HG02798 (cell line): ENCODE measurements around the gene RPS10.

Experiments used
- ATAC-seq: cut with Tn5 transposase; IDR thresholded peaks from one replicate; pipeline ENCODE4 v1.9.1; 2021; ENCODE audit warnings: mild to moderate bottlenecking; ENCODE audit not compliant: unreplicated experiment, poor library complexity

Gene RPS10

GRCh38 chr6:34425498-34426410, at the start of gene RPS10:
TSS of gene RPS10 (minus strand) at chr6:34426069. CDS start at chr6:34425221, 848 bp downstream.
- peak; percentile 89 for ATAC-seq

GRCh38 chr6:34475238-34475682, 49.4 kb upstream of the RPS10 start:
- no peak for ATAC-seq

- no peak for ATAC-seq
Observed at GRCh38 chr6:34474754-34475153, 48.9 kb upstream of the RPS10 start.

- no peak for ATAC-seq
Observed at GRCh38 chr6:34473967-34474366, 48.1 kb upstream of the RPS10 start.

GRCh38 chr6:34472425-34472824, 46.6 kb upstream of the RPS10 start:
- ATAC-seq, result no peak

- ATAC-seq, result no peak
Observed at GRCh38 chr6:34469499-34469898, 43.6 kb upstream of the RPS10 start.

GRCh38 chr6:34468378-34468892, 42.6 kb upstream of the RPS10 start:
- ATAC-seq, result peak; percentile 60

- ATAC-seq, result no peak
Observed at GRCh38 chr6:34466242-34467185, 40.6 kb upstream of the RPS10 start.

- ATAC-seq, result no peak
Observed at GRCh38 chr6:34465531-34466241, 39.8 kb upstream of the RPS10 start, which contains the start of gene PACSIN1. TSS of gene PACSIN1 (plus strand) at chr6:34466076. CDS start at chr6:34526306, 60,230 bp downstream.

- ATAC-seq, result no peak
Observed at GRCh38 chr6:34463849-34464248, 38.0 kb upstream of the RPS10 start.

- ATAC-seq, result no peak
Observed at GRCh38 chr6:34463299-34463698, 37.4 kb upstream of the RPS10 start.

GRCh38 chr6:34462551-34462971, 36.7 kb upstream of the RPS10 start:
- ATAC-seq, result no peak

- no peak for ATAC-seq
Observed at GRCh38 chr6:34462010-34462409, 36.1 kb upstream of the RPS10 start.

- ATAC-seq, result no peak
Observed at GRCh38 chr6:34460796-34461507, 35.1 kb upstream of the RPS10 start.

GRCh38 chr6:34459899-34460593, 34.2 kb upstream of the RPS10 start:
- ATAC-seq, result no peak

- ATAC-seq, result no peak
Observed at GRCh38 chr6:34457742-34458735, 32.2 kb upstream of the RPS10 start.

- no peak for ATAC-seq
Observed at GRCh38 chr6:34457382-34457741, 31.5 kb upstream of the RPS10 start.

GRCh38 chr6:34455831-34456230, 30.0 kb upstream of the RPS10 start:
- no peak for ATAC-seq
